DLD1 (cell line): ENCODE results near the gene SULT2A1.
"Not testable (repeated sequence)": the region's sequence is repeated elsewhere in the genome, so short reads cannot be mapped to it uniquely, and the experiment has no call there.

Experiments
- in situ Hi-C: cut with HindIII; loops from 2 replicates; pipeline ENCODE4 v1.10.0; 2017; ENCODE audit warnings: low sequenced_read_pairs

The SULT2A1 gene

DNA sequence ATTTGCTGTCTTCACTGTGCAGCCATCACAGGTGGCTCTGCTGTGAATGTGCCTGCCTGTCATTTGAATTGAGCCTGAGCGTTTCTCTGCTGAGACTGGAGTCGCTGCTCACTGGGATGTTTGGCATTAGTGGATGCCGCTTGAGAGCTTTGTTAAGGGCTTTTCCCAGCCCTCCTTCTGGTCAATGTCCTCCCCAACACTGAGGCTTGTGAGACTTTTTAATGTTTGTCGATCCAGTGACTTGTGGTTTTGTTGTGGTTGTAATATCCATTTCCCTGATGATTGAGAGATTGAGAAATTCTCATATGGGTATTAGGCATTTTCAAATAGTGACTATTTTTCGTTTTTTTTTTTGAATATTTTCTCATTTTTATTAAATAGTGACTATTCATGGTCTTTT, 24.5 kb downstream of the SULT2A1 start:
- in situ Hi-C loops, result no loop called here

DNA sequence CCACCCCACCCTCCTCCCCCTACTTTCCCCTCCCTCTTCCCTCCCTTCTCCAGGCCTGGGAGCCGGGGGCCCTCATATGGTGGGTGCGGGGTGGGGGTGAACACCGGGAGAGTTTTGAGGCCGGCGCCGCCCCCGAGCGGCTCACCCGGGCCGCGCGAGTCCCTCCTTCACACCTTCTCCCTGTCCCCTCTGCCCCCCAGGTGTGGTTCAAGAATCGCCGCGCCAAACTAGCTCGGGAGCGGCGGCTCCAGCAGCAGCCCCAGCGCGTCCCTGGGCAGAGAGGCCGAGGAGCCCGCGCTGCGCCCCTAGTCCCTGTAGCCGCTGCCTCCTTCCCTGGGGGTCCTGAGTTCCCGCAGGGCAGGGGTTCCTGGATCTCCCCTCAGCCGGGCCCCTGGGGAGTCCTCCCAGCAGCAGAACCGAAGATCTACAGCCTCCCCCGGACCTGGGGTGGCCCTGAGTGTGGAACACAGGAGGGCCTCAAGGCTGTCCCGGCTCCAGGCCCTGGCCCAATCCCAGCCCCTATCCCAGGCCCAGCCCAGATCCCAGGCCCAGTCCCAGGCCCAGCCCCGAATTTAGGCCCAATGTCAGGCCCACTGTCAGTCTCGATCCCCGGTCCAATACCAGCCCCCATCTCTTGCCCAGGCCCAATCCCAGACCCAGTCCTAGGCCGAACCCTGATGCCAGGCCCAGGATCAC, 25.4 kb downstream of the SULT2A1 start:
- in situ Hi-C loops, result no loop called here

DNA sequence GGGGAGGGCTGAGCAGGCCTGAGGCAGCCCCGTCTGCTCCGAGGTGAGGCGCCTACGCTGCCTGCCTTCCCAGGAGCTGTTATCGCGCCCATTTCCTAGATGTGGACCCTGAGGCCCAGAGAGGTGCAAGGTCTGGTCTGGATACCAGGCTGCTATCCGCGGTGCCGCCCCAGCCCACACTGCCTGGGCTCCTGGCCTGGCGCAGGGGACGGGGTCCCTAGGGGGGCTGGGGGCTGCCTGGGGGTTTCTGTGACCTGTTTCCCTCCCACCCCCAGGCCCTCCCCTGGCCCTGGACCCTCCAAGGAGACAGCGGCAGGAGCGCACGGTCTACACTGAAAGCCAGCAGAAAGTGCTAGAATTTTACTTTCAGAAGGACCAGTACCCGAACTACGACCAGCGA, 26.3 kb downstream of the SULT2A1 start:
- in situ Hi-C loops, result not testable (repeated sequence)

DNA sequence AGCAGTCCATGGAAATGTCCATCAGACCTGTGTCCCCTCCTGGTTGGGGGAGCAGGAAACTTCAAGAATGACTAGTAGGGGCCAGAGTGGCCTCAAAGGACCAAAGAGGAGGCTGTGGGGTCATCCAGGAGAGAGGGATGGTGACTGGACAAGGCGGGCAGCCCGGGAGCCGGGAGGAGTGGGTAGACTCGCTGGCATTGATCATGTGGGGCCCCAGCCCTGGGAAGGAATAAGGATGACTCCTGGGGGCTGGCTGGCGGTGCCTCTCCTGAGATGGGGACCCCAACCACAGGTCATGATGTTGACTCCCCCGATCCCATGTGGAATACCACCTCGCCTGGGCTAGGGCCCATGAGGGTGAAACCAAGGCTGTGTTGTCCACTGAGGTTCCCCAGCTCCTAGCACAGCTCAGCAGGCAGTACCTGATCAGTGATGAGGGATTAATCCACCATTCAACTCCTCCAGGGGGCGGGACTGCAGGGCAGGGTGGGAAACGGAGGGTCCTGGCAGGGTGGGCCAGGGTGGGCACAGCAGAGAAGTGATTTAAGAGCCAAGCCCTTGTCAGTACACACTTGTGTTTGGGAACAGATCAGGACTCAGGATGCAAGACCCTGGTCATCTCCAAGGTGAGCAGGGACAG, 27.3 kb downstream of the SULT2A1 start, which contains the start of gene TPRX2:
TPRX2 (plus strand) TSS at position 590 of the 640 bp plus-strand sequence; CDS start at position 602, 12 bp downstream.
- in situ Hi-C loops, result not testable (repeated sequence)

DNA sequence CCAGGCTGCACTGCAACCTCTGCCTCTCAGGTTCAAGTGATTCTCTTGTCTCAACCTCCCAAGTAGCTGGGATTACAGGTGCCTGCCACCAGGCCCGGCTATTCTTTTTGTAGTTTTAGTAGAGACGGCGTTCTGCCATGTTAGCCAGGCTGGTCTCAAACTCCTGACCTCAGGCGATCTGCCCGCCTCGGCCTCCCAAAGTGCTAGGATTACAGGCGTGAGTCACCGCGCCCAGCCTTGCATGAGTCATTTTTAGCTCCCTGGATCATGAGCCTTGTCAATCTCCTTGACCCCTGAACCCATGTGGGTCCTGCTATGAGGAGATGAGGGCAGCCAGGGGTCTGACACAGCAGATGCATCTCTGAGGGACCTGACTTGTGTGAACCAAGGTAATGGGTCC, 27.9 kb downstream of the SULT2A1 start:
- in situ Hi-C loops, result not testable (repeated sequence)

DNA sequence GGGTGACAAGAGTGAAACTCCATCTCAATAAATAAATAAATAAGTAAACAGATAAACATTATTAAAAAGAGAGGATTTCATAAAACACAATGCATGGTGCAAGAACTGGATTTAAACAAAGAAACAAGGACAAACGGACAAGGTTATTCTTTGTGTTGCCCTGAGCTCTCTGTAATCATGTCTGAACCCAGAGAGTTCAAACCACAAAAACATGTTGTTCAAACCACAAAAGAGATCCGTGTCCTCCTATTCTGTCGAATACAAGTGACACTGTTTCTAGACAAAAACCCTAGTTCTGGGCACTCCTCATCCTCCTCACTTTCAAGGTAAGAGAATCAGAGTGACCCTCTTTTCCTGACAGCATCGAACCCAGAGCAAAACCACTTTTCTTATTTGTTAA, 31.7 kb downstream of the SULT2A1 start:
- in situ Hi-C loops, result no loop called here

DNA sequence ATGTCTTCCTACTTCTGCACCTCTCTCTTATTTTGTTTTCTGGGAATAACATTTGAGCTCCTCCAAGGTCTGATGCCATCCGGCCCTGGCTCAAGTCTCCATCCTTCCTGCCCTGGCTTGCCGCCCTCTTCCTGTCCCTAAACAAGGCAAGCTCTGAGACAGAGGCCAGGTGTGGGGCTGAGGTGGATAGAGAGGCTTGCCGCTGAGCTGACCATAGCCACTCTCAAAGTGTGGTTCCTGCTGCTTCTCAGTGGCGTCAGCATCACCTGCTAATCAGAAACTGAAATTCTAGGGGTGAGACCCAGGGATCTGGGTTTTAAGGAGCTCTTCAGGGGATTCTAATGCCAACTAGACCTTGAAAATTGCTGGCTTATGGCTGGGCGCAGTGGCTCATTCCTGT, 33.1 kb downstream of the SULT2A1 start:
- in situ Hi-C loops, result no loop called here

DNA sequence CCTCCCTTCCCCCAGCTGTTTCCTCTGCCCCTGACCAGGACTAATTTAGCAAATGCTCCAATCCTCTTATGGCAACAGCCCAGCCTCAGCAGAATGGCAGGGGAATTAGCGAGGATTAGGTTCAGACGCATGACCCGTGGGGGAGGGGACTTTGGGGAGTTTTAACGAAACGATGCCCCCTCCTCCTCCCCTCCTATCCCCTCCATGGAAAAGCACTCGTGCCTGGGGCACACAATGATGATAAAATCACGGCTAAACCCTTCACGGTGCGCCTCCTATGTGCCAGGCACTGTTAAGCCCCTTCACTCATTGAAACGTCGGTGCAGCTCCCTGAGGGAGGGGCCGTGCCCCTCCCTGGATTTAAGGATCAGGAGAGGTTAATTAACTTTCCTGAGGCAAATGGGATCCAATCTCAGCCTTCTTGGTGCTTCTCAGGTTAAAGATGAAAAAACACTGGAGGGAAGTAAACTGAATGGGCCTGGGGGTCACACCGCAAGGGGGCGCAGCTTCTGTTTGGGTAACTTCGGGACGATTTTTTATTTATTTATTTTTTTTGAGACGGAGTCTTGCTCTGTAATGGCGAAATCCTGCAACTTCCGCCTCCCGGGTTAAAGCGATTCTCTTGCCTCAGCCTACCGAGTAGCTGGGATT, 37.2 kb downstream of the SULT2A1 start:
- in situ Hi-C loops, result no loop called here

DNA sequence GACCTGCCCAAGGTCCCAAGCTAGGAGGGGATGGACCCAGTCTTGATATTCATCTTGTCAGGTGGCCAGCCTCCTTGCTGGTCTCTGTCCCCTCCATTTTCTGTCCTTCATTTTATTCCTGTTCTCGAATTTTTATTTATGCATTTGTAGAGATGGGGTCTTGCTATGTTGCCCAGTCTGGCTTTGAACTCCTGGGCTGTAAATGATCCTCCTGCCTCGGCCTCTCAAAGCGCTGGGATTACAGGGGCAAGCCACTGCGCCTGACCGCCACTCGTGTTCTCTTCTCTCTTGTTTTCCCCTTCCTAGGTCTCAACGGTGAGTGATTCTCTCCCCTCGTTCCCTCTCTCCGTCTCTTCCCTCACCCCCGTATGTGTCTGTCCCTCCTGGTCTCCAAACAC, 37.7 kb downstream of the SULT2A1 start:
- in situ Hi-C loops, result no loop called here

DNA sequence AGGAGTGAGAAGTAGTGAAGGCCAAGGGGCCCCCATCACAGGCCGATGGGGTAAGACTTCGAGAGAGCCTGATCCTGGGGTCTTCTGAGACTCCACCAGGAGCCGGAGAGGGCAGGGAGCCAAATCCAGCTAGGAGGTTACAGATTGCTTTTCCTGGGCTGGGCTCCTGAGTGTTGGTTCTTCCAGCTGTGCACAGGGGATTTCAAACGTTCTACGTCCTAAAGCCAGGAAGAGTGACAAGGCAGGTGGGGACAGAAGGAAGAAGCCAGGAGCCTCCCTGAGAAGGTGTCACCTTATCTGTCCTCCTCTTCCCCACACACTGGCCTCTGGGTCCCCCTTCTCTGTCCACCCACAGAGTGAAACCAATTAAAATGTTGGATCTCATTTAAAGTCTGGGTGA, 43.2 kb downstream of the SULT2A1 start:
- in situ Hi-C loops, result no loop called here

DNA sequence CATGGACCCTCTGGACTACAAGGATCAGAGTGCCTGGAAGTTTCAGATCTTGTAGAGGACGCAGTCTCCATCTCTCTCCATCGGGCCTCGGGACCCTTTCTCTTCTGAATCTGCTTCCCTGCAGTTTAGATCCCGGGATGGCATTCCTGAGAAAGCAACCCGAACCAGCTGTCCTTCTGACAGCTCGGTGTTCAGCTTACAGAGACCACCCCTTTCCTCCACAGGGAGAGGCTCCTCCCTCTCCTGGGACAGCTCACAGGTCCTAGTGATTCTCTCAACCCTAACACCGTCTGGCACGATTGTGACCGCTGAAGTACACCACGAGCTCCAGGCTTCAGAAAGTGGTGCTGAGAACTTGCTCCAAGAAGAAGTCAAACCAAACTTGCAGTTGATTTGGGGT, 46.2 kb downstream of the SULT2A1 start:
- in situ Hi-C loops, result no loop called here

DNA sequence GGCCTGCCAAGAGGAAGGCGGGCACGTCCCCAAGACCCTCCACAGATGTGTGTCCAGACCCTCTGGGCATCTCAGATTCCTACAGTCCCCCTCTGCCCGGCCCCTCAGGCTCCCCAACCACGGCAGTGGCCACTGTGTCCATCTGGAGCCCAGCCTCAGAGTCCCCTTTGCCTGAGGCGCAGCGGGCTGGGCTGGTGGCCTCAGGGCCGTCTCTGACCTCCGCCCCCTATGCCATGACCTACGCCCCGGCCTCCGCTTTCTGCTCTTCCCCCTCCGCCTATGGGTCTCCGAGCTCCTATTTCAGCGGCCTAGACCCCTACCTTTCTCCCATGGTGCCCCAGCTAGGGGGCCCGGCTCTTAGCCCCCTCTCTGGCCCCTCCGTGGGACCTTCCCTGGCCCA, 46.7 kb downstream of the SULT2A1 start:
- in situ Hi-C loops, result no loop called here

DNA sequence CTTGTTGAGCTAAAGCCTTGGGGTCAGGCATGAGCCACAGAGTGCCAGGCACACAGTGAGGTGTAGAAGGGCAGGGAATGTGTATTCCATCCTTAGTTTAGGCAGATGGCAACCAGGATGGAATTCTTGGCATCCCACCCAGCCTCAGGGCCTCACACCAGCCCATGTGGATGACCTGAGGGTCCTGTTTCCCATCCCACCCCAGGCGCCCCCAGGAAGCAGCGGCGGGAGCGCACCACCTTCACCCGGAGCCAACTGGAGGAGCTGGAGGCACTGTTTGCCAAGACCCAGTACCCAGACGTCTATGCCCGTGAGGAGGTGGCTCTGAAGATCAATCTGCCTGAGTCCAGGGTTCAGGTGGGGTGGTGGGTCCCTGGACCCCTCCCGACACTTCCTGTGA, 50.1 kb downstream of the SULT2A1 start:
- in situ Hi-C loops, result no loop called here

DNA sequence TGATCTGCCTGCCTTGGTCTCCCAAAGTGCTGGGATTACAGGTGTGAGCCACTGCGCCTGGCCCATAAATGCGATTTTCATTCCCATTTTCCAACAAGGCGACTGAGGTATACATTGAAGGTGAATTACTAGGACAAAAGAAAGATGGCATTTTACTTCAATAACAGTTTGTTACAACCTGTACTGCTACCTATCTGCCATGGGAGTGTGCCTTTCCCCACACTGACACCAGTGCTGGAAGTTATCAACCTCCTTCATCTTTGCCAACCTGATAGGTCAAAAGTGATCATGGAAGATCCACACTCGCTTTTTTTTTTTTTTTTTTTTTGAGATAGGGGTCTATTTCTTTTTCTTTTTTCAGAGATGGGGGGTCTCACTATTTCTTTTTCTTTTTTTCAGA, 53.4 kb downstream of the SULT2A1 start:
- in situ Hi-C loops, result no loop called here

DNA sequence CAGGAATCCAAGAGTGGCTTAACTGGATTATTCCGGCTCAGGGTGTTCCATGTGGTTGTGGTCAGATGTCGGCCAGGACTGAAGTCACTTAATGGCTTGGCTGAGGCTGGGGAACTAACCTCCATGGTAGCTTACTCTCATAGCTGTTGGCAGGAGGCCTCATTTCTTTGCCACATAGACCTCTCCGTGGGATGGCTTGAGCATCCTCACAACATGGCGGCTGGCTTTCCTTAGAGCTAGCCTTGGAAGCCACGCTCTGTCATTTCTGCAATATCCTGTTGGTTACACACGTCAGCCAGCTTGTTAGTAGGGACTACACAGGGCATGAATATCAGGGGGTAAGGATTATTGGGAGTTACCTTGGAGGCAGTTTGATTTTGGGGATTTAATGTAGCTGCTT, 59.3 kb downstream of the SULT2A1 start:
- in situ Hi-C loops, result no loop called here

DNA sequence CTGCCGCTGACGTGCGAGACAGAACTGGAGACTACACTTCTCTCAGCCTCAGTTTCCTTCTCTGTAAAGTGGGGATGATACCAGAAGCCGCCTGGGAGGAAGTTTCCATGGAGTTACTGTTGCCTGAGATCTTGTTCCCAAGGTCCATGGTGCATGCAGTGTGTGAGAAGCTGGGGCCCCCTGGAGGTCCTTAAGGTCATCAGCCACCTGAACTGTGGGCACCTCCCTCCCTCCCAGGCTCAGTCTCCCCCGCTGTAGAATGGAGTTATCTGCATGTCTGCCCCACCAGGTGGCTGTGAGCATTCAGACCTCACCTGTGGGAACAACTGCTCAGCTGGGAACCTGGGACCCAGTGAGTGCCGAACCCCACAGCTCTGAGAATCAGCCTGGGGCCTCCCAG, 61.7 kb downstream of the SULT2A1 start:
- in situ Hi-C loops, result no loop called here

DNA sequence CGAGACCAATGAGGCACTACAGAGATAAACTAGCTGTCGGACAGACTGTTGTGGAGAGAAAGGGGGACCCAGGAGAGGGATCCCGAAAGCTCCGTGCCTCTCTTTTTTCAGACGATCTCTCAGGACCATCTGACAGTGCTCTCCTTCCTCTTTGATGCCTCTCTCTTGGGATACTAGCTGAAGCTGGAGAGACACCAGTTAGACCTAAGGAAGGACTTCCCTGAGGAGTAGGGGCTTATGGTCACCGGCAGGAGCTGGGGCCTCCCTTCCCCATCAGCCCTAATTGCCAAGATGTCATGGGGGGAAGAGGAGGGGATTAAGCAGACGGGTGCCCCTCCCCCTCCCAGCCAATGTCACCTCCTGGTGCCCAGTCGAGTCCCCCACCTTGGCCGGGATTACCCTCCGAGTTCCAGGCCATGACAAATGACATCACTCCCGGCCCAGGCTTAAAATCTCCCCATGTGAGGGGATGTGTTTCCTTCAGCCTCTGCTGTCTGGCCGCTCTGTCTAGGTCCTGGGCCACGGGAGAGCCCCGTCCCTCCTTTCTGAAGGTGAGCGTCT, 64.6 kb downstream of the SULT2A1 start, which contains the start of gene CRX:
CRX (plus strand) TSS at position 478 of the 561 bp plus-strand sequence. CDS start 12,507 bp downstream, outside the sequence.
- in situ Hi-C loops, result no loop called here
